Skin epidermis (tissue), 12 donors: ENCODE results near the gene BANF2.

Experiments used
- H3K27ac ChIP-seq, 21 experiments: fragments of 200-600 bp; sonication (generic) in 11 of 21; one replicate each; pipeline ENCODE4 v1.5.0; 2020; ENCODE audit warnings: mild to moderate bottlenecking in 3 of 21, inconsistent platforms in 2 of 21, moderate library complexity in 2 of 21
- H3K4me3 ChIP-seq, 7 experiments: fragments of 200-600 bp; sonication (generic) in 2 of 7; one replicate each; pipeline ENCODE4 v1.5.0; 2020; ENCODE audit warnings: inconsistent platforms in 2 of 7, mild to moderate bottlenecking in 2 of 7, moderate library complexity in 1 of 7

Gene BANF2

GRCh38 chr20:17679941-17680835 is 19.6 kb upstream of the BANF2 start:
- peak overlapping the region; percentile 65 to 92 (median 89) for H3K27ac ChIP-seq

DNA sequence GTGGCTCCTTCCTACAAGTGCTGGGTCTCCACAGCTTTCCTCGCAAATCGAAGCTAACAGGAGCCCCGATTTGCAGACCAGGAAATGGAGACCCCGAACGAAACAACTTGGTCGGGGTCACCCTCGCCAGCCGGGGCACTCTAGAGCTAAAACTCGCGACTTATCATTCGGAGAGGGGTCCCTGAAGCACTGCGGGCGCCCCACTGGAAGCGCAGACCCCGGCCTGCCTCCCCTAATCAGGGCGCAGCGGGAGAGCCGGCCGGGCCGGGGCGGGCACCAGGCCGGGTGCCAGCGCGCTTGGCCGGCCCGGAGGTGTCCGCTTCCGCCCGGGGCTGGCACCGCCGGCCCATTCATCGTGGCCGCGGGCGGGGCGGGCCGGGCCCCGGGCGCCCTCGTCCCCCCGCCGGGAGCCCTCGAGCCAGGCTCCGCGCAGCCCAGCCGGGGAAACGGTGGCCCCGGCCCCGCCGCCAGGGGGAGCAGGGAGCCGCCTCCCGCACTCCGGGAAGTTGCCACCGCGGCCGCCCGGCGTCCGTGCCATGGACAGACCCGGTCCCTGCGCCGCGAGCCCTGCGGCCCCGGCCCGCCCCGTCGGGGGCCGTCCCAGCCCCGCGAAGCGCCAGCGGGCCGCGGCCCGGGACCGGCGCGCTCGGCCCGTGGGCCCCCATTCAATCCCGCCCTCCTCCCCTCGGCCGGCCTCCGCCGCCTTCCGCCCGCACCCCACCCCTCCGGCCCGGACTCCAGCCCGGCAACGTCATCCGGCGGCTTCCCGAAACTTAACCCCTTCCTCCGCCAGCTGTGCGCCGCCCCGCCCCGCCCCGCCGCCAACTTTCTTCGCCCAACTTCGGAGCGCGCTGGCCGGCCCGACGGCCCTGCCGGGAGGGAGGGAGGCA is 18.7 kb upstream of the BANF2 start:
- Histone ChIP-seq H3K4me3 (peak overlapping the region; percentile 66 to 90 (median 83)), H3K27ac (peak overlapping the region; percentile 66 to 92 (median 89))

More at GRCh38 chr20:17679941-17680835, 19.6 kb upstream of the BANF2 start:
- H3K4me3 ChIP-seq: peak overlapping the region; percentile 66 to 90 (median 83)

DNA sequence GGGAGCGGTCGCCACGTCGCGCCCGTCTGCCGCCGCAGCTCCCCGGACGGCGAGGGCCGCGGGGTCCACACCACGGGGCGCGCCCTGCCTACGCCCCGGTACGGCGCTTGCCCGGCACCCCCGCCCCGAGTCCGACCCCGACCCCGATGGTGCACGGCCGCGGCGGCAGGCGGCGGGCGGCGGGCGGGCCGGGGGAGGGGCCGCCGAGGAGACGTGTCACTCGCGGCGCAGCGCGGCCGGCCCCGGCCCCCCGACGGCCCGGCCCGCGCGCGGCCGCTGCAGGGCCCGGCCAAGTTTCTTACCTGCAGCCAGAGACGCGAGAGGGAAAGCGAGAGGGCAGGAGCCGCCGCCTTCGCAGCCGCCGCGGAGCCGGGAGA is 18.1 kb upstream of the BANF2 start:
- peak overlapping the region; percentile 66 to 90 (median 83) for H3K4me3 ChIP-seq

DNA sequence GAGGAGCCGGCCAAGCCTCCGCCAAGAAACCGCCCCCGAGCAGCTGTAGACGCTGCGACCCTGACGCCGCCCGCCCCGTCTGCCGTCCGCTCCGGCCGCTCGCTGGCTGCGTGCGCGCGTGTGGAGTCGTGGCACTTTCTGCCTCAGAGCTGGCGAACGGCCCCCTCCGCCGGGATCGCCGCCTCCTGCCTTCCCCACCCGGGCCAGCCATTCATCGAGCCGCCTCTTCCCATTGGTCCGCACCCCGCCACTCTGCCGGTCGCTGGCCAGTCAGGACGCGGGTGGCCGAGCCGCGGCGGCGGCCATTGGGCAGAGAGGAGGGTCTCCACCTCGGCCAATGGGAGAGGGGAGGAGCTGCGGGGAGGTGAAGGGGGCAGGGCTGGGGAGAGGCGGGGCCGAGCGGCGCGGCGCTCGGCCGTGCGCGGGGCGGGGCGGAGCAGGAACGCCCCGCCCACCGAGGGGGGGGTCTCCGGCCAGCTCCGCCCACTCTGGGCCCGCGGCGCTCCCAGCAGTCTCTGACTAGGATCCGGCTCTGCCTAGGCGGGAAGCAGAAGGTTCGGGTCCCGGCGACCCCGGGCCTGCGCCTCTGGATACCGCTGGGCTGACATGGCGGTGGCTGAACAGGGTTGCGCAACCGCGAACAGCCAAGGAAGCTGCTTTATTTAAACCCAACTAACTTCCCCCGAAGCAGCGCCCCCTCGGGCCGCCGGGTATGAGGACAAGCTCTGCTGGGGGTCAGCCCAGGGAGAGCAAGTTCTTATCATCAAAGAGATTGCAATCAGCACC is 17.5 kb upstream of the BANF2 start, which contains the start of gene RRBP1:
TSS of gene RRBP1 (minus strand) at position 140 of the 786 bp plus-strand sequence. CDS start 21,735 bp downstream, outside the sequence.
- peak within 1 kb of the TSS; percentile 66 to 90 (median 83) for H3K4me3 ChIP-seq
- peak within 1 kb of the TSS; percentile 66 to 92 (median 89) for H3K27ac ChIP-seq

More for the DNA sequence above, 18.1 kb upstream of the BANF2 start:
- peak overlapping the region; percentile 66 to 92 (median 89) for H3K27ac ChIP-seq

- H3K4me3 ChIP-seq: peak overlapping the region; percentile 66 to 90 (median 83)
- peak overlapping the region in 18 of 21 experiments; percentile 34 to 92 (median 78) for H3K27ac ChIP-seq
These were observed 16.9 kb upstream of the BANF2 start for GRCh38 chr20:17682889-17683198.

- no peak overlapping the region for H3K4me3 ChIP-seq
- H3K27ac ChIP-seq: no peak overlapping the region
These were observed 16.3 kb upstream of the BANF2 start for GRCh38 chr20:17683218-17684076.

DNA sequence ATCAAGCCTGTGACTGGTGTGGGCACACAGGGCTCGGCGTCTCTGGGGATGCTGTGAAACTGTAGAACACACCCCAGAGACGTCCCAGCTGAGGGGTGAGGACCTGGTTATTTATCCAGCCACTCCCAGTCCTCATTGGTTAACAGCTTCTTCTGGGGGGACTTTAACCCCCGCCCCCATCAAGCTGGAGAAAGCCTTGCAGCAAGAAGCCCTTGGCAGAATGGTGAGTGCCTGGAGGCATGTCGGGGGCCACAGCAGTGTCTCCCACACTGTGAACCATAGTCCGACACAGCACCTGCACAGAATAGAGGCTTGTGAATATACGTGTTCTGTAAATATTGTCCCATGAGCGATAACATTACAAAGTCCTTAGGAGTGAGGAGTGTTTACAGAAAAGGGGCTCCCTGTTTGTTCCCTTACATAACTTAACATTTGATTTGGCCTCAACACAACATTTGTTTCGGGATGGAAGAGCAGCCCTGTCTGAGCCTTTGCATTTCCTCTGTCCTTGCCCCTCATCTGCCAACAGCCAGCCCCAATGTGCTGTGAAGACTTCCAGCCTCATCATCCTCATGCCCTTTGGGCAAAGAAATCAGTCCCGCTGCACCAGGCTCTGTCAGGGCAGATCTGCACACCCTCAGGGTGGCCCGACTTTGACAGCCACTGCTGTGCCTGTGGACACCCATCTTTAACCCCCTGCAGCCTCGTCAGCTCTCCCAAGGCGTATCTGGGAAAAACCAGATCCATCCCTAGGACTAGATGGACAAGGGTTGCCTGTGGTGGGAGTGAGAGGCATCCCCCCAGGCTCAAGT is 15.5 kb upstream of the BANF2 start:
- H3K4me3 ChIP-seq: no peak overlapping the region
- no peak overlapping the region for H3K27ac ChIP-seq

GRCh38 chr20:17685168-17685567 is 14.6 kb upstream of the BANF2 start:
- H3K27ac ChIP-seq: no peak overlapping the region

DNA sequence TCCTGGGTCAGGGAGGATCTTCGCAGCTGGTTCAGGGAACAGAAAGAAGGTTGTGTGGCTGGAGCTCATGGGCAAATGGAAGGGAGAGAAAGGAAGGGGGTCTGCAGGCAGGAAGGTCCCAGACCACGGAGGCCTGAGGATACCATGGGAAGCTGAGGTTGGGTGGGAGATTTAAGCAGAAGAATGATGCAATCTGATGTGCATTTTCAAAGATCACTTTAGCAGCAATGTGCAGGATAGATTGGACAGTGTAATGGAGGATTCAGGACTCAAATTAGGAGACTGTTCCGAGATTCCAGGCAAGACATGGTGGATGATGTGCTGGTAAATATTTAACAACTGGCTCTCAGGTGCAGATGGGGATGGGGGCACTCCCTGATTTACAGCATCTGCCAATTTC is 12.0 kb upstream of the BANF2 start:
- Histone ChIP-seq H3K27ac (no peak overlapping the region), H3K4me3 (no peak overlapping the region)

More at GRCh38 chr20:17685168-17685567, 14.6 kb upstream of the BANF2 start:
- no peak overlapping the region for H3K4me3 ChIP-seq

DNA sequence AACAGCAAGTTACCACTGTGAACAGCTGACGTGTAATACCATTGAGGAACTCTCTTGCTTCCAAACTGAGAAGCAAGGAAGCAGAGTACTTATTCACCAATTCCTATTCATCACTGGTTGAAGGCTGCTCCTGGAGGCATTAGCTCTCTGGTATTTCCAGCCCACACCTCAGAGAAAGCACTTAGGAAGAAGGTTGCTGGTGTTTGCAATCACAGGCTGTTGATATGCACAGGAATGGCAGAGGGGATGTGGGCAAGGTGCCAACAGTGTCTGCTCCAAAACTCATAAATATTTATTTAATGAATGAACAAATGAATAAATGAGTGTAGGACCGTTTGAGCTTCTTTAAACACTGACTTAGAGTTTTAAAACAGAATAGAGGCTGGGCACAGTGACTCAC is 10.8 kb upstream of the BANF2 start:
- H3K4me3 ChIP-seq: no peak overlapping the region
- no peak overlapping the region for H3K27ac ChIP-seq

- H3K4me3 ChIP-seq: no peak overlapping the region
- no peak overlapping the region for H3K27ac ChIP-seq
These were observed 9.6 kb upstream of the BANF2 start for GRCh38 chr20:17690144-17690543.

- H3K4me3 ChIP-seq: no peak overlapping the region
- no peak overlapping the region for H3K27ac ChIP-seq
These were observed 8.0 kb upstream of the BANF2 start for GRCh38 chr20:17691758-17692157.

- no peak overlapping the region for H3K4me3 ChIP-seq
- no peak overlapping the region for H3K27ac ChIP-seq
These were observed 6.2 kb upstream of the BANF2 start for GRCh38 chr20:17693444-17694001.

- H3K4me3 ChIP-seq: no peak overlapping the region
- H3K27ac ChIP-seq: no peak overlapping the region
These were observed 5.0 kb upstream of the BANF2 start for GRCh38 chr20:17694767-17695166.

DNA sequence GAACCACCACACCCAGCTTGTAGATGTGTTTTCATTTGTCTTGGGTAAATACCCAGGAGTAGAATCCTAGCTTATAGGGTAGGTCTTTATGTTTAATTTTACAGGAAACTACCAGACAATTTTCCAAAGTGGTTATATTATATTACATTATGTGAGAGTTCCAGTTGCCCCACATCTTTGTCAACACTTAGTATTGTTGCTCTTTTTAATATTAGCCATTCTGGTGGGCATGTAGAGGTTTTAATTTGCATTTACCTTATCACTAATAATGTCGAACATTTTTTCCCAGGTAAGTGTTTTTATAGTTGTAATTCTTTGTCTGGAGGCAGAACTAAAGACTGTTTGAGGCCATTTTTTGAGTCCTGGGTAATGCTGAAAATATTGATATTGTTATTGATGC is 3.5 kb upstream of the BANF2 start:
- H3K4me3 ChIP-seq: no peak overlapping the region

DNA sequence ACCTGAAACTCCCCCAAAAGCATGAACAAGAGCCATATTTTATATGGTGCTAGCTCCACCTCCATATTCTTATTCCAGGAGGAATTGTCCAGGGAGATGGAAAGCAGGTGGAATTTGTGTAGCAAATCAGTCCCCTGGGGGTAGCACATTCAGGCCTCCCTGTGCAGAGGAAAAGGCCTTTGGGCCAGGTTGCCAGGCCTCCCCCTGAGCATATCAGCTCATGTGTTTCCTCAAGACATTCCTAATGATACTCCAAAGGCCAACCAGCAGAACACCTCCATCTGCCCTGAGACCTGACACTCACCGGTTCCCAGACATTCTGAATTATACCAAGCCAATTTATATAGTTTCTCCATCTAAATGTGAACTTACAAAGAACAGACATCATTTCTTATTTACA is 2.6 kb upstream of the BANF2 start:
- H3K4me3 ChIP-seq: no peak overlapping the region
- no peak overlapping the region for H3K27ac ChIP-seq

More for the DNA sequence above, 3.5 kb upstream of the BANF2 start:
- no peak overlapping the region for H3K27ac ChIP-seq

DNA sequence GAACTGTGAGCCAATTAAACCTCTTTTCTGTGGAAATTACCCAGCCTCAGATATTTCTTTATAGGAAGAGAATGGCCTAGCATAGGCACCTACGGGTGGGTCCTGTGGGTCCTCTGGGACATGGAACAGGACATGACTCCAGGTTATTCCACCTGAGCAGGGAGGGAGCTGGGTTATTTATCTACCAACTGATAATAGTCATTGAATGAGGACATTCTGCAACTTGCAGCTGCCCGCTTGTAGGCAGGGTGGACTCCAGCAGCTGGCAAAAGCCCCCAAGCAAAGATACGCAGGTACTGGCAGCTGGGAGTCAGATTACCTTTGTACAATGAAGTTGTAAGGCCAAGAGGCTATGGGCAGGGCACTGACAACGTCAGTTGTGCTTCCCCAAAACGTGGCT is 1.4 kb upstream of the BANF2 start:
- Histone ChIP-seq H3K27ac (no peak overlapping the region), H3K4me3 (no peak overlapping the region)

GRCh38 chr20:17700637-17701036 is 871 bp downstream of the BANF2 start:
- H3K27ac ChIP-seq: no peak overlapping the region
- H3K4me3 ChIP-seq: no peak overlapping the region
